Upper lobe of left lung (tissue), 4 donors: ENCODE data around the gene AMER2.

ENCODE experiments used
- EP300 ChIP-seq, 4 donors: sonication (generic); formaldehyde crosslinking; IDR thresholded peaks; one replicate each; pipeline ENCODE4 v1.5.1; 2017; ENCODE audit warnings: antibody characterized with exemption in 4 of 4, control low read depth in 2 of 4
- POLR2AphosphoS5 ChIP-seq, 2 donors: sonication (generic); formaldehyde crosslinking; IDR thresholded peaks; one replicate each; pipeline ENCODE4 v1.5.1; 2017; ENCODE audit warnings: antibody characterized with exemption in 2 of 2

- no peak for TF ChIP-seq POLR2AphosphoS5 (IDR thresholded peaks at IDR 0.05)
- TF ChIP-seq EP300 (IDR thresholded peaks at IDR 0.05), result no peak
These were observed 45.2 kb upstream of the AMER2 start for GRCh38 chr13:25217023-25217885.
